ENCODE measurements around the gene RPLP2.

RPLP2 gene

DNA sequence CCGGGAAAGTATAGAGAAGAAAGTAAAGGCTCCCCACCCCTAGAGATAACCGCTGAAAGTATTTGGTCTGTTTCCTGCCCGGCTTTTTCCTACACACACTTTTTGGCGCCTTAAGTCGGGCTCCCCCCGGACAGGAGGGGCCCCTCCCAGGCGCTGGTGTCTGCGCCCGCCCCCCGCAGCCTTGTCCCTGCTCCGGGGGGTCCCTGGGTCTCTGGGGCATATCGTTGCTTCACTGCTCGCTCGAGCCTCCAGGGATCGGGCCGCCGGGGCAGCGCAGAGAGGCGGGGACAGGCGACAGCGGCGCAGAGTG, 17.0 kb downstream of the RPLP2 start:
- no peak for DNase-seq

DNA sequence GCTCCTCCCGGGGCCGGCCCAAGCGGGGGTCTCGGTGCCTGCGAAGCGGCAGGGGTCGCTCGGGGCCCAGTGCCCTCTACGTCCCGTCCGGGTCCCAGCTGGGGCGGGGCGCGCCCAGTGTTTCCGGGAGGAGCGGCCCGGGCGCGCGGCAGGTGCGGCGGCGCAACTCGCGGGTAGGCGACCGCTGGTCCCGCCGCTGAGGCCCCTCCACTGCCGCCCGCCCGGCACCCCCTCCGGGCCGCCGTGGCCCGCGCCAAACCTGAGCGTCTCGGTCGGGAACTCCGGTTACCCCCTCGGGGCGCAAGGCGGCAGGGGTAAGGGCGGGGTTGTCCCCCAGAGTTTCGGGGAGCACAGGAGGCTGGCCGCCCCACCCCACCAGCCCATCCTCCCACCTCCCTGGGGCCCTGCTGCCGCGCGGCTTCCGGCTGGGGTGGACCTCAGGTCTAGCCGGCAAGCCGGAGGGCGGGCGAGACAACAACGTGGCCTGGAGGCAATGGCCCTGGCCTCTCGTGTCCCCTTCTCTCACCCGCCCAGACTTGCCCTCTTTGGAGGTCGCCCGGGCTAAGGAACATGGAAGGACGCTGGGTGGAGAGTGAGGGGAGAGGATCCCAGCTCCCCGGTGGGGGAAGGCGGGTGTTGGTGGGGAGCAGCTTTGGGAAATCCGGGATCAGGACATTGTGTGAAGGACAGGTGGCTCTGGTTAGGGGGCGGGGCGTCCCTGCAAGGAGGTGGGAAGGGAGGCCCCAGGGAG, 17.6 kb downstream of the RPLP2 start:
- no peak for DNase-seq

DNA sequence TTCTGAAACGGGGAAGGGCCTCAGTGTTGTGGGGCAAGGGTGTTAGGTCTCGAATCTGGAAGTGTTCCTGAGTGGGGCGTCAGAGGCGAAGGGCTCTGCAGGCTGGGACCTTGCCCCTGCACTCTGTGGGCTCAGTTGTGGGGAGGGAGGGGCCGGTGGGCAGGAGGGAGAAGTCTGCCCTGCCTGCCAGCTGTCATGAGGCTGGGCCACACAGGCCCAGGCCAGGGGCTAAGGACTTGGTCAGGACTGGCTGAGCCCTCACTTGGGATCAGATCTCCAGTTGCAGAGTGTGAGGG, 18.1 kb downstream of the RPLP2 start, which contains the start of gene CRACR2B:
Gene CRACR2B (plus strand): TSS at position 23 of the 296 bp plus-strand sequence. CDS start 689 bp downstream, outside the sequence.
- DNase-seq = no peak

- no peak for DNase-seq
Measured at GRCh38 chr11:828506-829175, 18.9 kb downstream of the RPLP2 start.

GRCh38 chr11:829176-829846, 19.5 kb downstream of the RPLP2 start:
- no peak for DNase-seq

DNA sequence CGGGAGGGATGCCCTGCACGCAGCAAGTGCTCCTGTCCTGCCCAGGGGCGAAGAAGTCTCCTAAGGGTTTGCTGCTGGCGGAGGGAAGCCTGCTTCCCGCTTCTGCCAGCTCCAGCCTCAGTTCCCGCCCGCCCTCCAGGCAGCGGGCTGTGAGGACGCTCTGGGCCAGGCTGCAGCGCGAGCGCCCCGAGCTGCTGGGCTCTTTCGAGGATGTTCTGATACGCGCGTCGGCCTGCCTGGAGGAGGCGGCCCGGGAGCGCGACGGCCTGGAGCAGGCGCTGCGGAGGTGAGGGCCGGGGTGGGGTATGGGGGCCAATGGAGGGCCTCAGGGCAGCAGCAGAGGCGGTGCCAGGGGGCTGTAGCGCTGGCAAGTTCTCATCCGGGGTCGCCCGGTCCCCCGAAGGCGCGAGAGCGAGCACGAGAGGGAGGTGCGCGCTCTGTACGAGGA, 20.1 kb downstream of the RPLP2 start:
- no peak for DNase-seq

- DNase-seq = peak; percentile 61
Measured at GRCh38 chr11:830295-831117, 20.7 kb downstream of the RPLP2 start.

- DNase-seq = no peak
Measured at GRCh38 chr11:831118-831864, 21.5 kb downstream of the RPLP2 start.

- no peak for DNase-seq
Measured at GRCh38 chr11:831961-832528, 22.3 kb downstream of the RPLP2 start.

DNA sequence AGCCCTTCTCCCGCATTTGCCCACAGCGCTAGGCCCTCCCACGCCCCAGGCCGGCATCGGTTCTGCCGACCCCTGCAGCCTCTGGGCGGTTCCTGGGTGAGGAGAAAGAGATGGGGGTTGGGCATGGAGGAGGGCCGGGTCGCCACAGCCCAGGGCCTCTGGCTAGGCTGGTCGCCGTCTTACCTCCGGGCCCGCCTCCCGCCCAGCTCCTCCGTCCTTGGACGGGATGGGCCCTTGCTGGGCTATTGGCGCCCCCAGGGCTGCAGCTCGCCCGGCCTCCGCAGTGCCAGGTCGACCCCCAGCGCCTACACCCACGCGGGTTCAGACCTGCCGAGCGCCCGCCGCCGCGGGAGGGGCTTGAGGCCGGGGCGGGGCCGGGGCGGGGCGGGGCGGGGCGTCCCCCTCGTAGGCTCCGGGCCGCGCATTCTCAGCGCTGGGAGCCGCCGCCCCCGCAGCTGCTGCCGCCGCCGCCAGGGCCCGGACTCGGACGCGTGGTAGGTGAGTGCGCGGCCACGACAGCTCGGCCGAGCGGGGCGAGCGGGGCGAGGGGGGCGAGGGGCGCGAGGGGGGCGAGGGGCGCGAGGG, 22.9 kb downstream of the RPLP2 start, which contains the start of gene CD151:
Gene CD151 (plus strand): TSS at position 424 of the 585 bp plus-strand sequence. CDS start 3,118 bp downstream, outside the sequence.
- DNase-seq = peak; percentile 42

DNA sequence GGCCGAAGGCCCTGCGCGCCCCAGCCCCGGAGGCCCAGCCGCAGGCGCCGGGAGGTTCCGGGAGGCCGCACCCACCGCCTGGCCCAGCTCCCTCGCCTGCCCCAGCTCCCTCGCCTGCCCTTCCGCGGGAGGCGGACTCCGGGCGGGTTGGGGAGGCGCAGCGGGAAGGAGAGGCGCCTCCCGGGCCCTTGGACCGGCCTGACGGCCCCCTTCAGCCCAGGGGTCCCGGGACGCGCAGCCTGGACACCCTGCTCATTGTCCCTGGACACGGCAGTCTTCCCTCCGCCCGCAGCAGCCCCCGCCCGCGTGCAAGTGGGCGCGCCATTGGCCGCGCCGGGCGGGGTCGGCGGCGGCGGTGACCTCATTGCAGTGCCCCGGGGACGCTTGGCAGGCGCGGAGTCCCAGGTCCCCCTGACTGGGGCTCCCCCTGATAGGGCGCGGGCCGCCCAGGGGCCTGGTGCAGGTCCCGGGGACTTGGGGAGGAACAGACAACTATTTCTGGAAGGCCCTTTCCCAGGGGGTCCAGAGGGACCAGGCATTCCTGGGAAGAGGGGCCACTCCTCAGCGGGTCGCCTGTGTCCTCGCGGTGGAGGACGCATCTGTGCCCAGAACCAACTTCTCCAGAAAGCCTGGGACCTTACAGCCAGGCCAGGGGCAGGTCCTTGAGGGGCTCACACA, 23.5 kb downstream of the RPLP2 start:
- DNase-seq = peak; percentile 35

DNA sequence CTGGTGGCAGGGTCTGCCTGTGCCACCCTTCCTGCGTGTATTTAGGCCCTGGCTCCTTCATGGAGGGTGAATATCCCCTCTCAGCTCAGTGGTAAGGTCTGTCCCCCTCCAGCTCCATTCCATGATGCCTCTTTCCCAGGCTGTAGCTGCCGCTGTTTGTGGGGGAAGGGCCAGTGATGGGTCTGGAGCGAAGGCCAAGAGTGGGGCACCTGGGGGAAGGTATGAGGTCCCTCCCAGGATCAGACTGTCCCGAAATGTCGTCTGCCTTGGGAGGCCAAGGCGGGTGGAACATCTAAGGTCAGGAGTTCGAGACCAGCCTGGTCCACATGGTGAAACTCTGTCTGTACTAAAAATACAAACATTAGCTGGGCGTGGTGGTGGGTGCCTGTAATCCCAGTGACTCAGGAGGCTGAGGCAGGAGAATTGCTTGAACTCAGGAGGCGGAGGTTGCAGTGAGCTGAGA, 24.1 kb downstream of the RPLP2 start:
- no peak for DNase-seq

- no peak for DNase-seq
Measured at GRCh38 chr11:834371-835316, 24.9 kb downstream of the RPLP2 start.

- no peak for DNase-seq
Measured at GRCh38 chr11:836274-836673, 26.5 kb downstream of the RPLP2 start.

DNA sequence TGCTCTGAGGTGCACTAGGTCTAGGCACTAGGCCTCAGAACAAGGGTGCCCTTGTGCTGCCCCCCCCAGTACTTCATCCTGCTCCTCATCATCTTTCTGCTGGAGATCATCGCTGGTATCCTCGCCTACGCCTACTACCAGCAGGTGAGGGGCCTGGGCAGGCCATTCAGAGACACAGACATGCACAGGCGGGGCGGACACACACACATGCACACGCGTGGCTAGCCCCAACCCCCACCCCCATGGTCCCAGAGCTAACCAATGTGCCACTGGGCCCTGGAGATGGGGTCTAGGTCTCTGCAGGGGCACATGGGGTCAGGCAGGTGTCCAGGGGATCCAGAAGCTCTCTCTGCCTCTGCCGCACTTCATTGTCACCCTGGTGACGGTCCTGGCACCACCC, 26.9 kb downstream of the RPLP2 start:
- DNase-seq = no peak

GRCh38 chr11:837189-837989, 27.6 kb downstream of the RPLP2 start:
- no peak for DNase-seq

DNA sequence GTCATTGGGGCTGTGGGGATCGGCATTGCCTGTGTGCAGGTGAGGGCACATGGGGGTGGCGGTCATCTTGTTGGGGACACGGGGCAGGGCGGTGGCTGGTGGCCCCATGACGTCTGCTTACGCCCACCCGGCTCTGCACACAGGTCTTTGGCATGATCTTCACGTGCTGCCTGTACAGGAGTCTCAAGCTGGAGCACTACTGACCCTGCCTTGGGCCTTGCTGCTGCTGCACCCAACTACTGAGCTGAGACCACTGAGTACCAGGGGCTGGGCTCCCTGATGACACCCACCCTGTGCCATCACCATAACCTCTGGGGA, 28.2 kb downstream of the RPLP2 start:
- no peak for DNase-seq

GRCh38 chr11:838441-839279, 28.9 kb downstream of the RPLP2 start:
- DNase-seq = no peak
